ENCODE measurements around the gene KRTAP5-5. TPM values are rescaled to one million over a fixed set of nuclear protein-coding genes. Genes with fewer than 3 reads are reported as not detected.
"Not testable (repeated sequence)": the region's sequence is repeated elsewhere in the genome, so short reads cannot be mapped to it uniquely, and the experiment has no call there.

Gene KRTAP5-5
- total and polyA plus RNA-seq, 2 of the 13 experiments (the other 11 are each of a cell fraction or from before 2014, with no cell fraction given), result not detected

GRCh38 chr11:1669546-1670218, 40.1 kb downstream of the KRTAP5-5 start (continued):
- TF ChIP-seq LRRFIP1 (CRISPR knock-in tag; conservative IDR thresholded peaks at IDR 0.05) (no peak), SRSF1 (optimal IDR thresholded peaks at IDR 0.05; ENCODE audit: low read depth, low read length) (no peak), MYPOP (CRISPR knock-in tag; IDR thresholded peaks at IDR 0.05) (no peak), HOXA3 (CRISPR knock-in tag; IDR thresholded peaks at IDR 0.05) (0 out of 2 replicates have a peak, but pooled peaks have one; percentile 24), PAX8 (CRISPR knock-in tag; IDR thresholded peaks at IDR 0.05; ENCODE audit: borderline replicate concordance) (no peak), ZNF280B (CRISPR knock-in tag; IDR thresholded peaks at IDR 0.05; ENCODE audit: borderline replicate concordance) (no peak), ZNF160 (CRISPR knock-in tag; IDR thresholded peaks at IDR 0.05) (no peak)

GRCh38 chr11:1670457-1670856, 40.9 kb downstream of the KRTAP5-5 start:
- H3K36me3 ChIP-seq (replicated peaks in 1 of 2; ENCODE audit: control insufficient read depth in 1 of 2, insufficient read depth in 2 of 2, low read length in 2 of 2); ATAC-seq; intact Hi-C loops (cut with micrococcal nuclease; ENCODE audit: unreplicated experiment); DNase-seq (ENCODE audit: low spot score); CTCF ChIA-PET (ENCODE audit: low intra/inter-chr PET ratio, low total read pairs); H2AFZ ChIP-seq (ENCODE audit: low read length); BruUV-seq (replicated peaks); H3K9me3 ChIP-seq (ENCODE audit: low read length); H3K4me2 ChIP-seq (ENCODE audit: low read depth, low read length); H4K20me1 ChIP-seq (ENCODE audit: insufficient read depth, low read length); in situ Hi-C loops (cut with HindIII; ENCODE audit: extremely low pct_ligation_motif_present, low pct_unique_long_range_greater_than_20kb); H3K4me3 ChIP-seq (replicated peaks in 1 of 3; ENCODE audit: insufficient read depth in 1 of 3, low read depth in 2 of 3, low read length in 3 of 3); H3K27me3 ChIP-seq (ENCODE audit: control insufficient read depth in 1 of 2, insufficient read depth in 2 of 2, low read length in 2 of 2); H3K79me2 ChIP-seq (ENCODE audit: insufficient read depth, low read length): not testable (repeated sequence)
- 100% methylated on average over 1 of the region's 1 CpG for WGBS (ENCODE audit: low lambda C conversion rate)
- POLR2A ChIA-PET, result interaction anchor here (7.2 kb wide), 1 partner anchor 21 kb away, joined by 141 read pairs; no protein-coding TSS in a partner anchor
- H3K9ac ChIP-seq (ENCODE audit: insufficient read depth, low read depth, low read length), result peak overlapping the region; percentile 34; the same call in 1 of the 2 replicates
- FAIRE-seq, result peak; percentile 30
- H3K4me1 ChIP-seq (ENCODE audit: insufficient read depth, low read length), result peaks cover 69% of the 10 kb centered on the region
- H3K27ac ChIP-seq (ENCODE audit: extremely low read length, insufficient read depth, low read length), result peak overlapping the region; percentile 50
